Stimulated activated naive CD8-positive, alpha-beta T cell treated with anti-CD3 and anti-CD28 coated beads, Interleukin-15, amount 100 ng/mL, for 72 hours (primary cell): ENCODE measurements around the gene CMSS1.
A peak's percentile ranks its signal among the peaks of the same experiment; 100 is the strongest.
"Not testable (repeated sequence)": the region's sequence is repeated elsewhere in the genome, so short reads cannot be mapped to it uniquely, and the experiment has no call there.

ENCODE experiments used
- ATAC-seq: fragments of 150-1000 bp; cut with Tn5 transposase; 2 replicates; pipeline ENCODE4 v1.10.0; 2021; ENCODE audit warnings: mild to moderate bottlenecking, moderate library complexity
- DNase-seq, 2 donors: peaks; one replicate each; pipeline ENCODE4 v3.0.0; 2021 to 2022
- H3K27ac Mint-ChIP-seq, 2 donors: one replicate each; pipeline ENCODE4 v1.8.0; 2022; ENCODE audit warnings: mild to moderate bottlenecking in 2 of 2, mixed read lengths in 2 of 2, moderate library complexity in 2 of 2
- H3K27me3 Mint-ChIP-seq: one replicate; pipeline ENCODE4 v1.8.0; 2022; ENCODE audit warnings: mixed read lengths
- H3K4me1 Mint-ChIP-seq: one replicate; pipeline ENCODE4 v1.8.0; 2022; ENCODE audit warnings: mild to moderate bottlenecking, mixed read lengths
- H3K4me3 Mint-ChIP-seq, 2 donors: one replicate each; pipeline ENCODE4 v1.8.0; 2022; ENCODE audit warnings: mild to moderate bottlenecking in 2 of 2, mixed read lengths in 2 of 2, moderate library complexity in 1 of 2
- H3K9me3 Mint-ChIP-seq, 2 donors: one replicate each; pipeline ENCODE4 v1.8.0; 2022; ENCODE audit warnings: mixed read lengths in 2 of 2

The CMSS1 gene

DNA sequence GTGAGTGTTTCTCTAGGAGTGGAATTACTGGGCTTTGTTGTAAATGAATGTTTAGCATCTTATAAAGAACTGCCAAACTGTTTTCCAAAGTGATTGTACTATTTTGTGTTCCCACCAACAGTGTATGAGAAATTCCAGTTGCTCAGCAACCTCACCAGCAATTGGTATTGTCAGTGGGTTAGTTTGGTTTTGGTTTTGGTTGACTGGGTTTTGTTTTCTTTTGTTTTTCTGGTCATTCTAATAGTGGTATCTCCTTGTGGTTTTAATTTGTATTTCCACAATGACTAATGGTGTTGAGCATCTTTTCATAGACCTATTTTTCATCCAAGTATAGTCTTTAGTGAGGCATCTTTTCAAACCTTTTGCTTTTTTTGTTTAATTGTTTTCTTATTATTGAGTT, 269.5 kb downstream of the CMSS1 start:
- H3K27ac Mint-ChIP-seq, result peak overlapping the region; percentile 2 to 17
- H3K9me3 Mint-ChIP-seq, result no peaks in the 10 kb centered on the region
- peaks cover 76% of the 10 kb centered on the region for H3K4me1 Mint-ChIP-seq
- ATAC-seq (peak; percentile 92), DNase-seq (peak in 1 of 2 donors; percentile 42)
- H3K4me3 Mint-ChIP-seq, result peak overlapping the region; percentile 11 to 53
- H3K27me3 Mint-ChIP-seq, result no peaks in the 10 kb centered on the region

DNA sequence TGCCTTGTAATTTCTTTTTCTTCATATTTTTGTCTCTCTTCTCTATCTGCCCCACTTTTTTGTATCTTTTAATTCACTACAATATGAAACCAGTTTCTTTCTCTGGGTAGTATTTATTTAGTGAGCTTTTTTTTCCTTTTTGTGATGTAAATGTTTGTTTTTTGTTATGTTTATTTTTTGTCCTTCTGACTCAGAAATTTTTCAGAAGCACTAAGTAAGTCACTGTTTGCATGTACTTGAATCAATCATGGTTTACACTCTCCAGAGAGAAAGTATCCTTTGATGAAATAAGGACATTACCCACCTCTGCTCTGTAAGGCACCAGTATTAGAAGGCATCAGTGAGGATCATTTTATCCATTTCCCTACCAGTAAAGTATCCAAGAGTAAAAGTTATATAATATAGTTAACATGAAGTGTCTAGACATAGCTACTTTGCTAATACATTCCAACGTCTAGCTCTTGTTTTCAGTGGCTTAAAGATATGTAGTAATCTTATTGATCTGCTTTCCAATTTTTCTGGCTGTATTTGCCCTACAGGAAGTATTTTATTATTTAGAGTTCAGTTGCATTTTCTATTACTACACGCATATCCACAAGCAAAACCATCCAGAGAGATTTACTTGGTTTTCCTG, 271.2 kb downstream of the CMSS1 start:
- Mint-ChIP-seq H3K9me3 (no peaks in the 10 kb centered on the region), H3K4me3 (peak overlapping the region; percentile 29 to 56), H3K4me1 (peaks cover 78% of the 10 kb centered on the region), H3K27ac (peak overlapping the region in 1 of 2 donors; percentile 19), H3K27me3 (no peaks in the 10 kb centered on the region)
- no peak for ATAC-seq
- DNase-seq, result no peak

DNA sequence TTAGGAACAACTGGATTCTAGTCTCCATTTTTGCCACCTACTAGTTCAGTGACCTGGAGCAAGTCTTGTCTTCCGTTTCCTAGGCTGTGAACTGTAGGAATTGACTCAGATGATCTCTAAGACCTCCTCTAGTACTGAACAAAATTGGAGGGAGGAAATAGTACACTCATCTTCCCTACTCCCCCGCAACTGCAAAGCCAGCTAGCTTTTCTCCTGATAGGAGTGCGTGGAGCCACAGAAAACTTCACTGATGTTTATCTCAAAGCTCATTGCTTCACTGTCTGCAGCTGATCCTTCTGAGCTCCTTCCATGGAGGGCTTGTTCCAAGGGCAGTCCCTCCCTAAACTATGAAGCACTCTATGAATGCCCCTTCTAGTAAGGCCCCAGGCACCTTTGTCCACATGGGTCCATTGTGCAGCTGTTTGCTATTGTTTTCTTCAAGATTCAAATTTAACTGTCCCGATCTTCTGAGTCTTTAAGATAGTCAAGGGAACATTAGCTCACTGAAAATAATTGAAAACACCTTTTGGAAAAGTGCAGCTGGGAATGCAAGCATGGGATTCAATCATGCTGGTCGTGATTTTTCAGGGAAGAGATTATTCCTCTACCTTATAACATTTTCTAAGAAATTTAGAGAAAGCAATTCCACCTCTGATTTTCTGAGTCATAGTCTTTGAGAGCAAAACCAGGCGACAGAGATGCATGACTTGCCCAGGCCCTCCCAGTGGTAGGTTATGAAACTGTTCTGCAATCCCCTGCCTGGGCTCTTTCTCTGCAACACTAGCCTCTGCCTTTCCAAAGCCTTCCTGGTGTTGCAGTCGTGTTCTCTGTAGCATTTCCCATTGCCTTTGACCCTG, 272.4 kb downstream of the CMSS1 start:
- peak in 1 of 2 donors; percentile 43 for DNase-seq
- Mint-ChIP-seq H3K4me1 (peaks cover 73% of the 10 kb centered on the region), H3K27ac (peak overlapping the region in 1 of 2 donors; percentile 31), H3K27me3 (no peaks in the 10 kb centered on the region), H3K9me3 (no peaks in the 10 kb centered on the region), H3K4me3 (peak overlapping the region in 1 of 2 donors; percentile 62)
- peak; percentile 87 for ATAC-seq

DNA sequence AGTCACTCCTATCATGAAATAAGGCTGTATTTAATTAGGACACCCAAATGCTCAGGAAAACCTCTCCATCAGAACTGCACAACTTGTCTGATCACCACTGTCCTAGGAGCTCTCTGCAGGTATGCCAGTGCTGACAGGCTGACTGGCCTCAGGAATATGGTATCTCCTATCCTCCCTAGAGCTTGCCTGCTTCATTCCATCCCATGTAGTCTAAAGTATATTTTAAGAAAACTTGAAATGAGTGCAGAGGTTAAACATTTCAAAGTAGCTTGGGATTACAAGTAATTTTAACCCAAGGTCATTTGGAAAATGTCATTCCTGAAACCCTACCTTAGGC, 273.0 kb downstream of the CMSS1 start:
- ATAC-seq (peak; percentile 26), DNase-seq (no peak)
- Mint-ChIP-seq H3K27ac (no peak overlapping the region), H3K4me1 (peaks cover 69% of the 10 kb centered on the region), H3K9me3 (no peaks in the 10 kb centered on the region), H3K27me3 (no peaks in the 10 kb centered on the region), H3K4me3 (peak overlapping the region in 1 of 2 donors; percentile 62)

DNA sequence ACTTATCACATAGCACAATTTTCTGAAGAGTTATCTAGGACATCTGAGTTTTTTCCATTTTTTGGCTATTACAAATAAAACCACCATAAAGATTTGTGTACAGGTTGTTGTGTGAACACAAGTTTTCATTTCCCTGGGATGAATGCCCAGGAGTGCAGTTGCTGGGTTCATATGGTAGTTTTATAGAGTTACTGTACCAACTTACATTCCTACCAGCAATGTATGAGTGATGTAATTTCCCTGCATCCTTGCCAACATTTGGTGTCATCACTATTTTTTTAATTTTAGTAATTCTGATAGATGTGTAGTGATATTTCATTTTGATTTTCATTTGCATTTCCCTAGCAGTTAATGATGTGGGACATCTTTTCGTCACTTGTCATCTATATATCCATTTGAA, 276.2 kb downstream of the CMSS1 start:
- DNase-seq (no peak), ATAC-seq (no peak)
- peaks cover 55% of the 10 kb centered on the region for H3K4me1 Mint-ChIP-seq
- peak overlapping the region in 1 of 2 donors; percentile 82 for H3K27ac Mint-ChIP-seq
- no peaks in the 10 kb centered on the region for H3K9me3 Mint-ChIP-seq
- no peaks in the 10 kb centered on the region for H3K27me3 Mint-ChIP-seq
- H3K4me3 Mint-ChIP-seq, result no peak overlapping the region

DNA sequence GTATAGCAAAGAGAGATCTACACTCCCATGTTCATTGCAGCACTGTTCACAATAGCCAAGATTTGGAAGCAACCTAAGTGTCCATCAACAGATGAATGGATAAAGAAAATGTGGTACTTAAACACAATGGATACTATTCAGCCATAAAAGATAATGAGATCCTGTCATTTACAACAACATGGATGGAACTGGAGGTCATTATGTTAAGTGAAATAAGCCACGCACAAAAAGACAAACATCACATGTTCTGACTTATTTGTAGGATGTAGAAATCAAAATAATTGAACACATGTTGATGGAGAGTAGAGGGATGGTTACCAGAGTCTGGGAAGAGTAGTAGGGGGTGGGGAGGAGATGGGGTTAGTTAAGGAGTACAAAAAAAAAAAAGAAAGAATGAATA, 278.6 kb downstream of the CMSS1 start:
- ATAC-seq, DNase-seq, H3K4me3 Mint-ChIP-seq, H3K9me3 Mint-ChIP-seq, H3K27me3 Mint-ChIP-seq, H3K27ac Mint-ChIP-seq: not testable (repeated sequence)
- peaks cover 33% of the 10 kb centered on the region for H3K4me1 Mint-ChIP-seq

DNA sequence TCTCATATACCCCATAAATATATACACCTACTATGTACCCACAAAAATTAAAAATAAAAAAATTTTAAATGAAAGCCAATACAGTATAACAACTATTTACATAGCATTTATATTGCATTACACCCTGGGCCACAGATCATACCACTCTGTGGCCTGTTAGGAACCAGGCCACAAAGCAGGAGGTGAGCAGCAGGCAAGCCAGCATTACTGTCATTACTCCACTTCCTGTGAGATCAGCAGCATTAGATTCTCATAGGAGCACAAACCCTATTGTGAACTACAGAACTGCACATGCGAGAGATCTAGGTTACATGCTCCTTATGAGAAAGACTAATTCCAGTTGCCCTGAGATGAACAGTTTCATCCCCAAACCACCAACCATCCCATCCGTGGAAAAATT, 279.2 kb downstream of the CMSS1 start:
- Mint-ChIP-seq H3K4me1 (peaks cover 33% of the 10 kb centered on the region), H3K4me3 (no peak overlapping the region), H3K9me3 (peaks cover 0 to 7% of the 10 kb centered on the region in 2 donors), H3K27me3 (no peaks in the 10 kb centered on the region), H3K27ac (no peak overlapping the region)
- peak; percentile 89 for ATAC-seq
- peak in 1 of 2 donors; percentile 25 for DNase-seq

DNA sequence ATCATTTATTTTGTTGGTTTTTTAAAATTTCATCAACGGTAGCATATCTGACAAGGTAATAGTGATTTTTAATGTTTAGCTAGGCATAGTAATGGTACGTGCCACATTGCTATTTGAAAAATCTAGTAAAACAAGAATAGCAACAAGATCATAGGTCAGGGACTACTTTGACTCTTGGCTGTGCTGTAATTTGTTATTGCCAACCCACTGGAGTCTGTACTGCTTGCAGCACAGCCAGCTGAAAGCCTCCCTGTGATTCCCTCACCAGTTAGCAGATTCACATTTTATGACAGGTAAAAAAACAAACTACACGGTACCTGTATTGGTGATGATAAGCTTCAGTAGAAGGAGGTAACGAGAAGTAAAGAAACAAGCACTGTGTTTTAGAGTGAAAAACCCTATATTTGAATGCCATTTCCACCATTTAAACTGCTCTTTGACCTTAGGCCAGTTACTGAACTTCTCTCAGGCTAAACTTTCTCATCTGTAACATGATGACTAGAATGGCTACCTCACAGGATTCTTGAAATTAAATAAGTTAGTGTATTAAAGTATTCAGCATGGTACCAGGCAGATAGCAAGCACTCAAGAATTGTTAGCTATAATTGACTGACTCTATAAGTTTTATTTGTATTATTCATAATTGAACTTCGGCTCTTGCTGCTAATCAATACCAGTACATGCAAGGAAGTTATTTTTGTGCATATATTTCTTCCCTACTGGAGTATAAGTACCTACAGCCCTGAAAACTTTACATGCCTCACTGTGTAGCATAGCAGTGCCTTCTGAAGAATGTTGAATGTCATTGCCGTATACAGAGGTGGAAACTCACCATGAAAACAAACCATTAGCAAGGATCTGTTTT, 280.5 kb downstream of the CMSS1 start:
- Mint-ChIP-seq H3K4me1 (peaks cover 30% of the 10 kb centered on the region), H3K9me3 (peaks cover 0 to 7% of the 10 kb centered on the region in 2 donors), H3K27me3 (no peaks in the 10 kb centered on the region), H3K4me3 (no peak overlapping the region), H3K27ac (no peak overlapping the region)
- DNase-seq (no peak), ATAC-seq (no peak)

DNA sequence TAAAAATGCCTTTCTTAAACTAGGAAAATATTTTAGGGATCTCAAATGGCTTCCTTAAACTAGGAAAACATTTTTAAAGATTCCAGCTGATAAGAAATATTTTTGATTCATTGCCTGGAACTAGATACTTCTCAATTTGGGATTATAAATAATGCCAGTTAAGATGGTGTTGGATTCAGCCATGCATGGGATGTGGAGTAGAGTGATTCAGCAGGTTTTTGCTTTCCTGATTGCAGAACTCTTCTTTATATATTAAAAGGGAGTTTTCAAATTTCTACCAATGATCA, 281.1 kb downstream of the CMSS1 start:
- Mint-ChIP-seq H3K27me3 (no peaks in the 10 kb centered on the region), H3K9me3 (peaks cover 0 to 7% of the 10 kb centered on the region in 2 donors), H3K4me1 (peaks cover 30% of the 10 kb centered on the region), H3K27ac (no peak overlapping the region), H3K4me3 (no peak overlapping the region)
- DNase-seq (no peak), ATAC-seq (no peak)

DNA sequence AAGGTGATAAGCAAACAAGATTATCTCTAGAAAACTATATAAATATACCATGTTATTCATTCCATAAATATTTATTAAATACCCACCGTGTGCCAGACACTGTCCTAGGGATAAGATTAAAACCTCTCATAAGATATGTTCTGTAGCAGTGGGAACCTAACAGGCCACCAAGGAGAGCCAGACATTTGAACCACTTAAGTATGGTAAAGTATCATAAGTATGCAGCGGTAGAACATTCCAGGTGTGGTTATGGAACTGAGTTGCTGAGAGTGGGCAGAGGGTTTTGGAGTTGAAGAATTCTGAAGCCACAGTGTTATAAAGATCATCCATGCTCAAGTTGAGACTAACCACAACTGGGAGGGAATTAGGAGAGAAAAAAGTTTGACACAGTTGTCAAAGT, 282.0 kb downstream of the CMSS1 start:
- Mint-ChIP-seq H3K27ac (no peak overlapping the region), H3K4me3 (no peak overlapping the region), H3K4me1 (peaks cover 34% of the 10 kb centered on the region), H3K27me3 (no peaks in the 10 kb centered on the region), H3K9me3 (peaks cover 0 to 7% of the 10 kb centered on the region in 2 donors)
- ATAC-seq, result no peak
- no peak for DNase-seq

DNA sequence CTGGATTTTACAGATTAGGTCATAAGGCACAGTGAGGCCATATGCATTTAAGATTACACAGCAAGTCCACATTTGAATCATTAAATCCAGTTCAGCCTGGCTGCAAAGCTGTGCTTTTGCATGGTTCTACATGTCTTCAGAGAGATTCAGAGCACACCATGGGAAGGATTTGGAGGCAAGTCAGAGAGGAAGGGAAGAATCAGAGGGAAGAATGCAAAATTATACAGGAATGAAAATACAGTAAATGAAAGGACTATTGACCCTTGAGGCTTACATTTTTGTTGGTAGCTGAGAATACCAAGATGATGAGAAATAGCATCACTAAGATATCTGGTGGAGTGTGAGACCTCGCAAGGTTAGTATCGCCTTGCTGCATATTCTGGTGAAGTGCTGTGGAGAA, 282.8 kb downstream of the CMSS1 start:
- Mint-ChIP-seq H3K27ac (no peak overlapping the region), H3K27me3 (no peaks in the 10 kb centered on the region), H3K4me1 (peaks cover 42% of the 10 kb centered on the region), H3K9me3 (peaks cover 0 to 7% of the 10 kb centered on the region in 2 donors), H3K4me3 (no peak overlapping the region)
- DNase-seq, result no peak
- ATAC-seq, result no peak

DNA sequence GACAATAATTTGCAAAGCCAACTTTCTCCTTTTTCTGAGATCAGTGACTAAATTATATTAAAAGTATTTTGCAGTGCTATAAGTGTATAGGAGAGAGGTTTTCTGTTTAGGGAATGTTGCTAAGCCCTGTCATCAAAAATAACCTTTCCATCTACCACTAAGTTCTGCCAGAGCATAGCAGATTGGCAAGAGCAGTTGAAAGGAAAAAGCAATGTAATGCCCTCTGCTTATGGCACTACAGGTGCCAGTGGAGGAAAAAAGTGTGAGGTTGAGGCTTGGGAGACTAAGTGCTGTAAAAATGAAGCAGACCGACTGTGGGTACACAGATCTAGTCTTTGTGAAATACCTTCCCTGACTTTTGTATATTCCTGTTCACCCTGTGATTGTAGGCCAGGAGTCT, 285.1 kb downstream of the CMSS1 start:
- peak overlapping the region in 1 of 2 donors; percentile 47 for H3K4me3 Mint-ChIP-seq

DNA sequence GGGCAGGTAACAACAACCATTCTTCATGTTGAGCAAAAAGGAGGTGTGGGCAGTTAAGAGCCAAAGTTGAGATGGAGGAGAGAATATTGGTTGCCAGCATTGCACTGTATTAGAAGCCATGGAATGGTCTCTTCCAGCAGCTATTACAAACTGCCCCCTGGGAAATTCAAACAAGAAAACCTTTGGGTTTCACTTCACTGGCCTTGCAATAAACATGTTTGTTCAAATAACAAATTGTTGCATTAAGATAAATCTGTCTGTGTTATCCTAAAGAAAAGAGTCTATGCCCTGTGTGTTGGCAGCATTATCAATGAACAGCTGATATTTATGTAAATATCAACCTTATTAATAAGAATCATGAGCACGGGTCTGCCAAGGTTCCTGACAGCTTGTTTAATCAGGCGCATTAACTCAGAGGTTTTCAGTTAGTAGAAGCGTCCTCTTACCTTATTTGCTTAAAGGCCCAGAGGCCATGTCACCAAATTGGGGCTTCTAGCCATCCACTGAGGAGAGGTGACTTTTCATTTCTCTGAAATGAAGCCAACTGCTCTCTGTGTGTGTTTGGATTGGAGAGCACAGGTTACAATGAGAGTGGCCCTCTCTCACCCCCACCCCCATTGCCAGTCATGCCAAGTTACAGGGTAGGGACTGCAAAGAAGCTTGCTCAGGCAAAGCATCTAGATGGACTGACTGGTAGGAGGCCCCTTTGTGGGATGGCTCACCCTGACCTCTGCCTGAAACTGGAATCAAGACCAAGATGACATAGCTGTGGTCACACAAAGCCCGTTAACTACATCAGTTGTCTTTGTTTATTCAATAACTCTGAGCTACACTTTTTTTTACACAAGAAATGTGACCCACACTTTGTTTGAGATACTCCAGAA, 286.1 kb downstream of the CMSS1 start:
- Mint-ChIP-seq H3K27me3 (no peaks in the 10 kb centered on the region), H3K9me3 (peaks cover 0 to 7% of the 10 kb centered on the region in 2 donors), H3K4me1 (peaks cover 52% of the 10 kb centered on the region), H3K4me3 (peak overlapping the region; percentile 40 to 66), H3K27ac (peak overlapping the region; percentile 100)
- peak; percentile 61 to 83 for DNase-seq
- peak; percentile 96 for ATAC-seq

More for the DNA sequence above, 285.1 kb downstream of the CMSS1 start:
- Mint-ChIP-seq H3K27ac (peak overlapping the region; percentile 35 to 77), H3K9me3 (peaks cover 0 to 7% of the 10 kb centered on the region in 2 donors), H3K4me1 (peaks cover 52% of the 10 kb centered on the region), H3K27me3 (no peaks in the 10 kb centered on the region)
- ATAC-seq (no peak), DNase-seq (no peak)

DNA sequence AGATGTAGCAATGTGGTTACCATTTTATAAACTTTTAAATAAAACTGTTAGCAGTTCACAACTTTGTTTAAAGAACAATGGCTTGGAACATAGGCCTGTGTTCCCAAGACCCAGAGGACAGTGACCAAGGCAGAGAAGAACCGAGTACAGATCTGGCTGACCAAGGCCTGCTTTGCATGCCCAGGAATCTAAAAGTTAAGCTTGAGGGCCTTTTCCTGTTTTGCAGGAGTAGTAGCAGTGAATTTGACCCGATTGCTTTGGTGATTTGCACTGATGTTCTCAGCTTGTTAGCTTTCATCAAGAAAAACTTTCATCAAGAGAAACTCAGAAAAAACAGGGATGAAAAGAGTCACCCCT, 286.8 kb downstream of the CMSS1 start:
- Mint-ChIP-seq H3K27me3 (no peaks in the 10 kb centered on the region), H3K9me3 (peaks cover 0 to 7% of the 10 kb centered on the region in 2 donors), H3K27ac (peak overlapping the region; percentile 100), H3K4me3 (peak overlapping the region; percentile 40 to 66), H3K4me1 (peaks cover 52% of the 10 kb centered on the region)
- DNase-seq, result no peak
- no peak for ATAC-seq
